Colonic mucosa (tissue), 4 donors: ENCODE measurements around the gene GBP7. TPM values are rescaled to one million over a fixed set of nuclear protein-coding genes. Genes with fewer than 3 reads are reported as not detected.
"Not testable (repeated sequence)": the region's sequence is repeated elsewhere in the genome, so short reads cannot be mapped to it uniquely, and the experiment has no call there.

ENCODE experiments used
- DNase-seq: peaks from one replicate; pipeline ENCODE4 v3.0.0-alpha.2; 2020
- H3K27ac ChIP-seq: fragments of 200-600 bp; one replicate; pipeline ENCODE4 v1.8.0; 2021
- H3K27me3 ChIP-seq: fragments of 200-600 bp; one replicate; pipeline ENCODE4 v1.8.0; 2021
- H3K36me3 ChIP-seq: fragments of 200-600 bp; one replicate; pipeline ENCODE4 v1.8.0; 2021
- H3K4me1 ChIP-seq: fragments of 200-600 bp; one replicate; pipeline ENCODE4 v1.8.0; 2021; ENCODE audit warnings: mild to moderate bottlenecking
- H3K4me3 ChIP-seq: fragments of 200-600 bp; one replicate; pipeline ENCODE4 v1.8.0; 2021
- H3K9ac ChIP-seq, 2 donors: one replicate each; pipeline ENCODE4 v1.7.0; 2013; ENCODE audit warnings: control low read depth in 2 of 2, low read depth in 2 of 2, low read length in 2 of 2
- H3K9me3 ChIP-seq: fragments of 200-600 bp; one replicate; pipeline ENCODE4 v1.8.0; 2021
- CTCF ChIP-seq: fragments of 200-600 bp; IDR thresholded peaks from one replicate; pipeline ENCODE4 v1.8.0; 2022; ENCODE audit warnings: antibody characterized with exemption, mild to moderate bottlenecking
- intact Hi-C: fragments of 100-400 bp; cut with DNase I; formaldehyde crosslinking; loops from one replicate; pipeline ENCODE4 v1.14.1; 2022
- total RNA-seq, 2 donors: library from RNA; stranded (reverse); fragmentation: NEBNext Ultra II Directional in 1 of 2; extraction: Animal tissue kit (Norgen Biotek cat#: 25700) in 1 of 2; gene quantifications; one replicate each; pipeline ENCODE4 v1.2.1, GENCODE V29; 2021
- donor health status: healthy.
- donor health status: DM: no; HTN: no; CAD: no.
- donor health status: DM: no; HTN: no; CAD: no.

The GBP7 gene
- not detected for total RNA-seq

DNA sequence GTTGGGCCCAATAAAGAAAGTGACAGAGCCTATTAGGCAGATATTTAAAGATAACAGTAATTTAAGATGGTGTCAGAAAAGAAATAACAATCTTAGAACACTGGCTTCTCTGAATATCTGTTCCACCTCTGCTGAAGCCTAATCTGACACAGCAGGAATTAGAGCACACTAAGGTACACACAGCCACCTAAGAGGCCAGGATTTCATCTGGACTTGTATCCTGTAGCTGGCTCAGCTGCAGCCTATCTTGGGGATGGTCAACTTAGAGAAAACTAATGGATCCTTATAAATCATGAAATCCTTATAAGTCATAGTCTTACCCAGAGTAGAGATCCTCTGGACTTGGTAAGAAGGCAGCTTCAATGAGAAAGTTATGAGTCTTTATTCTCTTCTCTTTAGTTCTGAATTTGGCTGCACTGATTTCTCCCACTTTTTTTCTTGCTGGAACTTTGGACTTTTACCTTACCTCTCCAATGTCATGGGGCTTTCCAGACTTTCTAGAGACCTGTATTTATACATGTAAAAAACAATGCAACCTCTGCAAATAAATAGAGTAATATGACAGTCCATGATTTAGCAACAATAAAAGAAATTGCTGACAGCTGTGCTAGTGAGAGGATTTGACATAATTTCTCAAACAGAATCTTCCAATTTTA is at the start of gene GBP7:
GBP7 (minus strand) TSS at position 403 of the 656 bp plus-strand sequence. CDS start 4,068 bp downstream, outside the sequence.
- Histone ChIP-seq H3K4me1 (no peaks in the 10 kb centered on the region), H3K27ac (no peak within 1 kb of the TSS), H3K9me3 (no peaks in the 10 kb centered on the region), H3K36me3 (no peaks in the 10 kb centered on the region), H3K9ac (no peak within 1 kb of the TSS), H3K27me3 (no peaks in the 10 kb centered on the region), H3K4me3 (no peak within 1 kb of the TSS)
- TF ChIP-seq CTCF: no peak
- no peak for DNase-seq
- intact Hi-C loops: no loop called here

- H3K9ac ChIP-seq: no peak overlapping the region
- no peak for TF ChIP-seq CTCF
- H3K27ac ChIP-seq: no peak overlapping the region
- no peaks in the 10 kb centered on the region for H3K9me3 ChIP-seq
- no peak overlapping the region for H3K4me3 ChIP-seq
- no peaks in the 10 kb centered on the region for H3K27me3 ChIP-seq
- H3K4me1 ChIP-seq: no peaks in the 10 kb centered on the region
- no peak for DNase-seq
- intact Hi-C loops: no loop called here
- H3K36me3 ChIP-seq: no peaks in the 10 kb centered on the region
Observed at GRCh38 chr1:89221341-89221740, 45.5 kb upstream of the GBP7 start.

GRCh38 chr1:89219851-89220250 is 44.0 kb upstream of the GBP7 start:
- H3K36me3 ChIP-seq, DNase-seq, H3K9ac ChIP-seq, H3K27me3 ChIP-seq, H3K4me3 ChIP-seq, H3K27ac ChIP-seq, intact Hi-C loops, H3K9me3 ChIP-seq, H3K4me1 ChIP-seq: not testable (repeated sequence)

GRCh38 chr1:89218941-89219340 is 43.1 kb upstream of the GBP7 start:
- H3K9ac ChIP-seq, H3K27me3 ChIP-seq, H3K4me3 ChIP-seq, H3K36me3 ChIP-seq, H3K27ac ChIP-seq, H3K4me1 ChIP-seq, H3K9me3 ChIP-seq, intact Hi-C loops, DNase-seq: not testable (repeated sequence)

- no peak for DNase-seq
Observed at GRCh38 chr1:89213347-89213746, 37.5 kb upstream of the GBP7 start.

DNA sequence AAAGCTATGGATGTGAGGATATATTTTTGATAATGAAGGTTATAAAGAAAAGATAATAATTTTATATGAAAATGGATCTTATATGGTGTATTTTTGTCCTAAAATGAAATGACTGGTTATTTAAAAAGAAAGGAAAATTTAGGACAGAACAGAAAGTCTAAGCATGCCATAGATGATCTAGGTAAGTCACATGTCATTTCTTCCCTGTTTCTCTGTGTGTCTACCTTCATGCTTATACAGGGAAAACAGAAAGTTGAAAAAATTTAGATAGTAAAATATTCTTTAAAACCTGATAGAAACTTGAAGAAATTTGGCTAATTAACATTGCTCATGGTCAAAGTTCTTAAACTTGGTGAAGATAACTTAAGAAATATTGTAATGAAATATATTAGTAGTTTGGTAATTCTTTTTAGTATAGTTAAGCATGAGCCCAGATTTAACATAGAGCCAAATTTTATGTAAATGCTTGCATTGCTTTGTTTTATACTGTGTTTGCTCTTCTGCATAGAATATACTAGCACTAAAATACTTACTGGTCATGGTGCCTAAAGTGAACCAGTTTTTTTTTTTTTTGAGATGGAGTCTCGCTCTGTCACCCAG is 35.3 kb upstream of the GBP7 start:
- Histone ChIP-seq H3K9ac (no peak overlapping the region), H3K4me3 (no peak overlapping the region), H3K9me3 (no peaks in the 10 kb centered on the region), H3K4me1 (no peaks in the 10 kb centered on the region), H3K36me3 (no peaks in the 10 kb centered on the region), H3K27ac (no peak overlapping the region), H3K27me3 (no peaks in the 10 kb centered on the region)
- TF ChIP-seq CTCF: no peak
- intact Hi-C loops: no loop called here
- DNase-seq: no peak

More at GRCh38 chr1:89213347-89213746, 37.5 kb upstream of the GBP7 start:
- Histone ChIP-seq H3K4me3 (no peak overlapping the region), H3K36me3 (no peaks in the 10 kb centered on the region), H3K27me3 (no peaks in the 10 kb centered on the region), H3K4me1 (no peaks in the 10 kb centered on the region), H3K9ac (no peak overlapping the region), H3K9me3 (no peaks in the 10 kb centered on the region), H3K27ac (no peak overlapping the region)
- intact Hi-C loops: no loop called here
- no peak for TF ChIP-seq CTCF
